Measurements from ENCODE around the gene PRKG1.

- TF ChIP-seq CTCF (IDR thresholded peaks at IDR 0.05; ENCODE audit: insufficient read depth, low read length) (no peak), POLR2AphosphoS5 (IDR thresholded peaks at IDR 0.05; ENCODE audit: low read depth) (no peak)
- TF ChIP-seq, protein P1, sequence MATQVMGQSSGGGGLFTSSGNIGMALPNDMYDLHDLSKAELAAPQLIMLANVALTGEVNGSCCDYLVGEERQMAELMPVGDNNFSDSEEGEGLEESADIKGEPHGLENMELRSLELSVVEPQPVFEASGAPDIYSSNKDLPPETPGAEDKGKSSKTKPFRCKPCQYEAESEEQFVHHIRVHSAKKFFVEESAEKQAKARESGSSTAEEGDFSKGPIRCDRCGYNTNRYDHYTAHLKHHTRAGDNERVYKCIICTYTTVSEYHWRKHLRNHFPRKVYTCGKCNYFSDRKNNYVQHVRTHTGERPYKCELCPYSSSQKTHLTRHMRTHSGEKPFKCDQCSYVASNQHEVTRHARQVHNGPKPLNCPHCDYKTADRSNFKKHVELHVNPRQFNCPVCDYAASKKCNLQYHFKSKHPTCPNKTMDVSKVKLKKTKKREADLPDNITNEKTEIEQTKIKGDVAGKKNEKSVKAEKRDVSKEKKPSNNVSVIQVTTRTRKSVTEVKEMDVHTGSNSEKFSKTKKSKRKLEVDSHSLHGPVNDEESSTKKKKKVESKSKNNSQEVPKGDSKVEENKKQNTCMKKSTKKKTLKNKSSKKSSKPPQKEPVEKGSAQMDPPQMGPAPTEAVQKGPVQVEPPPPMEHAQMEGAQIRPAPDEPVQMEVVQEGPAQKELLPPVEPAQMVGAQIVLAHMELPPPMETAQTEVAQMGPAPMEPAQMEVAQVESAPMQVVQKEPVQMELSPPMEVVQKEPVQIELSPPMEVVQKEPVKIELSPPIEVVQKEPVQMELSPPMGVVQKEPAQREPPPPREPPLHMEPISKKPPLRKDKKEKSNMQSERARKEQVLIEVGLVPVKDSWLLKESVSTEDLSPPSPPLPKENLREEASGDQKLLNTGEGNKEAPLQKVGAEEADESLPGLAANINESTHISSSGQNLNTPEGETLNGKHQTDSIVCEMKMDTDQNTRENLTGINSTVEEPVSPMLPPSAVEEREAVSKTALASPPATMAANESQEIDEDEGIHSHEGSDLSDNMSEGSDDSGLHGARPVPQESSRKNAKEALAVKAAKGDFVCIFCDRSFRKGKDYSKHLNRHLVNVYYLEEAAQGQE (IDR thresholded peaks at IDR 0.05; ENCODE audit: insufficient replicate concordance, low read depth) = no peak
These were observed 1184.6 kb downstream of the PRKG1 start for GRCh38 chr10:52258799-52259425.

All from HL-60 (cell line).